B cell (primary cell): Measurements from ENCODE around the gene CAPZB. TPM values are rescaled to one million over a fixed set of nuclear protein-coding genes. Genes with fewer than 3 reads are reported as not detected.
A peak's percentile ranks its signal among the peaks of the same experiment; 100 is the strongest.

ENCODE experiments used
- ATAC-seq: fragments of 200-7000 bp; cut with Tn5 transposase; one replicate; pipeline ENCODE4 v1.10.0; 2021; ENCODE audit warnings: low read depth, mild to moderate bottlenecking, moderate number of reproducible peaks, moderate library complexity
- CTCF ChIA-PET: fragments of 350-600 bp; sonication (Branson Sonifier 250); formaldehyde crosslinking; loops from one replicate; lab custom pipeline; 2021; ENCODE audit warnings: antibody characterized with exemption, inconsistent platforms; lab: Charles Lee
- POLR2A ChIA-PET: fragments of 350-600 bp; sonication (Branson Sonifier 250); formaldehyde crosslinking; loops from one replicate; lab custom pipeline; 2021; ENCODE audit warnings: antibody characterized with exemption; lab: Charles Lee
- DNase-seq: peaks from one replicate; pipeline ENCODE4 v3.0.0; 2013
- H2AFZ ChIP-seq: 2 replicates; pipeline ENCODE4 v1.6.1; 2012; ENCODE audit warnings: mild to moderate bottlenecking, low read depth, low read length; ENCODE audit not compliant: insufficient read depth, poor library complexity, severe bottlenecking
- H3K27ac ChIP-seq, 2 donors: 1 replicate in 1 of 2; 2 replicates in 1 of 2; pipeline ENCODE4 v1.5.1; 2012 to 2013; ENCODE audit warnings: low read length in 2 of 2, mild to moderate bottlenecking in 2 of 2, moderate library complexity in 1 of 2
- H3K27me3 ChIP-seq, 4 experiments: fragments of 200-600 bp in 1 of 4; sonication (generic) in 1 of 4; replicated peaks in 1 of 4; 1 replicate in 2 of 4; 2 replicates in 2 of 4; pipeline versions ENCODE4 v1.6.1 to v1.7.0; 2013 to 2016; ENCODE audit warnings: low read length in 3 of 4, mild to moderate bottlenecking in 2 of 4, mixed read lengths in 1 of 4, moderate library complexity in 1 of 4; ENCODE audit not compliant: insufficient read depth in 4 of 4, control insufficient read depth in 3 of 4; ENCODE audit errors: control extremely low read depth in 1 of 4
- H3K36me3 ChIP-seq, 2 experiments: replicated peaks in 1 of 2; 1 replicate in 1 of 2; 2 replicates in 1 of 2; pipeline versions ENCODE4 v1.6.1 to v1.7.1; 2013; ENCODE audit warnings: low read length in 1 of 2; ENCODE audit not compliant: insufficient read depth in 2 of 2, control insufficient read depth in 1 of 2; ENCODE audit errors: control extremely low read depth in 1 of 2, extremely low read depth in 1 of 2
- H3K4me1 ChIP-seq, 2 donors: fragments of 200-600 bp in 1 of 2; sonication (generic) in 1 of 2; 1 replicate in 1 of 2; 2 replicates in 1 of 2; pipeline versions ENCODE4 v1.5.1 to v1.6.1; 2013 to 2017; ENCODE audit warnings: low read length in 2 of 2; ENCODE audit not compliant: control insufficient read depth in 2 of 2, insufficient read depth in 2 of 2
- H3K4me2 ChIP-seq: replicated peaks from 2 replicates; pipeline ENCODE3; 2012; ENCODE audit warnings: mild to moderate bottlenecking, low read depth, low read length; ENCODE audit not compliant: poor library complexity, severe bottlenecking
- H3K4me3 ChIP-seq, 5 experiments: fragments of 200-600 bp in 1 of 5; sonication (generic) in 1 of 5; 1 replicate in 3 of 5; 2 replicates in 2 of 5; pipeline versions ENCODE4 v1.5.1 to v1.7.0; 2011 to 2016; ENCODE audit warnings: low read length in 4 of 5, mild to moderate bottlenecking in 4 of 5, low read depth in 2 of 5, control low read depth in 1 of 5, moderate library complexity in 1 of 5; ENCODE audit not compliant: insufficient read depth in 1 of 5; ENCODE audit errors: control extremely low read depth in 1 of 5, extremely low read depth in 1 of 5
- H3K79me2 ChIP-seq: fragments of 200-600 bp; sonication (generic); one replicate; pipeline ENCODE4 v1.6.0; 2016; ENCODE audit warnings: low read length; ENCODE audit not compliant: control insufficient read depth, insufficient read depth
- H3K9ac ChIP-seq: fragments of 200-600 bp; sonication (generic); 2 replicates; pipeline ENCODE4 v1.6.1; 2017; ENCODE audit warnings: mild to moderate bottlenecking, low read length, moderate library complexity
- H3K9me3 ChIP-seq, 3 donors: one replicate each; pipeline versions ENCODE4 v1.6.1 to v1.7.1; 2013; ENCODE audit warnings: low read length in 2 of 3; ENCODE audit not compliant: control insufficient read depth in 2 of 3, insufficient read depth in 1 of 3; ENCODE audit errors: control extremely low read depth in 1 of 3
- H4K20me1 ChIP-seq: 2 replicates; pipeline ENCODE4 v1.6.0; 2012; ENCODE audit warnings: mild to moderate bottlenecking, low read length; ENCODE audit not compliant: insufficient read depth, control insufficient read depth, poor library complexity, severe bottlenecking
- H3K27ac Mint-ChIP-seq: one replicate; pipeline ENCODE4 v1.8.0; 2021; ENCODE audit warnings: mixed read lengths
- H3K27me3 Mint-ChIP-seq: one replicate; pipeline ENCODE4 v1.8.0; 2021; ENCODE audit warnings: mixed read lengths
- H3K4me1 Mint-ChIP-seq: one replicate; pipeline ENCODE4 v1.8.0; 2021; ENCODE audit warnings: mixed read lengths
- H3K4me3 Mint-ChIP-seq: one replicate; pipeline ENCODE4 v1.8.0; 2021; ENCODE audit warnings: mixed read lengths
- H3K9me3 Mint-ChIP-seq: one replicate; pipeline ENCODE4 v1.8.0; 2022; ENCODE audit warnings: mixed read lengths; ENCODE audit not compliant: insufficient read depth
- CTCF ChIP-seq: fragments of 200-600 bp; IDR thresholded peaks from one replicate; pipeline ENCODE4 v1.8.0; 2022; ENCODE audit warnings: antibody characterized with exemption, mild to moderate bottlenecking
- EZH2 ChIP-seq: IDR thresholded peaks from 2 replicates; pipeline ENCODE4 v1.6.1; 2012; ENCODE audit warnings: borderline replicate concordance, low read depth, mild to moderate bottlenecking, moderate library complexity, low read length; ENCODE audit not compliant: insufficient read depth, poor library complexity, severe bottlenecking
- WGBS: methylation state at CpG from one replicate; pipeline ENCODE4 v1.1.5; 2013; ENCODE audit warnings: missing lambda C conversion rate; ENCODE audit not compliant: insufficient coverage; 5-methylcytosine and 5-hydroxymethylcytosine counted together
- intact Hi-C: fragments of 100-400 bp; cut with micrococcal nuclease; formaldehyde crosslinking; loops from one replicate; pipeline ENCODE4 v1.10.0; 2022
- polyA plus RNA-seq: library from polyadenylated mRNA; depleted of rRNA; stranded (reverse); fragments of >200 nt; gene quantifications from 2 replicates; pipeline ENCODE4 v1.2.3, GENCODE V29; 2012
- total RNA-seq, 2 donors: library from RNA; stranded (reverse); fragments of 120-200 nt in 1 of 2; gene quantifications; 1 replicate in 1 of 2; 2 replicates in 1 of 2; pipeline versions ENCODE4 v1.2.3 to v1.2.4, GENCODE V29; 2013 to 2022

The CAPZB gene
- total and polyA plus RNA-seq, 2 donors (not counting 1 experiment from before 2014, with no cell fraction given) = 126 to 193 TPM

GRCh38 chr1:19344372-19344810, 140.9 kb downstream of the CAPZB start:
- Histone ChIP-seq H3K79me2 (no peaks in the 10 kb centered on the region), H3K4me1 (peaks cover 0 to 6% of the 10 kb centered on the region in 2 donors), H3K27me3 (no peaks in the 10 kb centered on the region), H3K4me2 (no peak overlapping the region), H3K9me3 (no peaks in the 10 kb centered on the region), H2AFZ (no peak overlapping the region), H3K4me3 (no peak overlapping the region), H3K36me3 (peaks cover 0 to 69% of the 10 kb centered on the region in 2 experiments), H3K9ac (no peak overlapping the region), H3K27ac (no peak overlapping the region), H4K20me1 (peaks cover 38% of the 10 kb centered on the region)
- Mint-ChIP-seq H3K27me3 (no peaks in the 10 kb centered on the region), H3K4me1 (peaks cover 11% of the 10 kb centered on the region), H3K4me3 (no peak overlapping the region), H3K27ac (no peak overlapping the region), H3K9me3 (no peaks in the 10 kb centered on the region)
- TF ChIP-seq EZH2 = no peak
- TF ChIP-seq CTCF = peak; percentile 82
- intact Hi-C loops = loop anchor here (1.0 to 5.0 kb wide), 2 partner anchors 48 to 238 kb away; no protein-coding TSS in a partner anchor
- 75% methylated on average over 12 of the region's 12 CpGs for WGBS
- DNase-seq (peak; percentile 56), ATAC-seq (peak; percentile 63)
- CTCF ChIA-PET = interaction anchor here (0.9 to 3.7 kb wide), 11 partner anchors 10 to 318 kb away, joined by 3 to 50 read pairs (median 4); no protein-coding TSS in a partner anchor
- POLR2A ChIA-PET = no interaction called here

GRCh38 chr1:19343617-19344350, 141.6 kb downstream of the CAPZB start:
- H3K27me3 ChIP-seq = no peaks in the 10 kb centered on the region
- no peaks in the 10 kb centered on the region for H3K9me3 ChIP-seq
- CTCF ChIA-PET = interaction anchor here (0.9 to 3.7 kb wide), 12 partner anchors 10 to 318 kb away, joined by 3 to 50 read pairs (median 4); no protein-coding TSS in a partner anchor
- 95% methylated on average over 20 of the region's 20 CpGs for WGBS
- H2AFZ ChIP-seq = no peak overlapping the region
- H3K4me1 Mint-ChIP-seq = peaks cover 9% of the 10 kb centered on the region
- ATAC-seq (no peak), DNase-seq (no peak)
- H3K79me2 ChIP-seq = no peaks in the 10 kb centered on the region
- H3K27ac ChIP-seq = no peak overlapping the region
- H4K20me1 ChIP-seq = peaks cover 38% of the 10 kb centered on the region
- intact Hi-C loops = loop anchor here (1.0 to 5.0 kb wide), 2 partner anchors 49 to 239 kb away; no protein-coding TSS in a partner anchor
- peaks cover 0 to 6% of the 10 kb centered on the region in 2 donors for H3K4me1 ChIP-seq
- H3K27me3 Mint-ChIP-seq = no peaks in the 10 kb centered on the region
- H3K4me3 Mint-ChIP-seq = no peak overlapping the region
- no peak overlapping the region for H3K4me2 ChIP-seq
- H3K9me3 Mint-ChIP-seq = no peaks in the 10 kb centered on the region
- H3K27ac Mint-ChIP-seq = no peak overlapping the region
- H3K4me3 ChIP-seq = no peak overlapping the region
- no peak for TF ChIP-seq EZH2
- TF ChIP-seq CTCF = no peak
- POLR2A ChIA-PET = interaction anchor here (0.5 kb wide), 1 partner anchor 146 kb away, joined by 3 read pairs; no protein-coding TSS in a partner anchor
- H3K9ac ChIP-seq = no peak overlapping the region
- H3K36me3 ChIP-seq = peaks cover 0 to 69% of the 10 kb centered on the region in 2 experiments
